Common myeloid progenitor, CD34-positive (primary cell): ENCODE measurements around the gene TMUB2.

ENCODE experiments used
- CTCF ChIA-PET: fragments of 350-600 bp; sonication (Branson Sonifier 250); formaldehyde crosslinking; loops from one replicate; lab custom pipeline; 2021; ENCODE audit warnings: antibody characterized with exemption; lab: Charles Lee
- POLR2A ChIA-PET: fragments of 350-600 bp; sonication (Branson Sonifier 250); formaldehyde crosslinking; loops from one replicate; lab custom pipeline; 2021; ENCODE audit warnings: antibody characterized with exemption; lab: Charles Lee
- DNase-seq, 3 donors: peaks; one replicate each; pipeline versions ENCODE4 v3.0.0 to v3.0.0-alpha.2; 2013
- H3K27ac ChIP-seq, 2 experiments: 1 replicate in 1 of 2; 2 replicates in 1 of 2; pipeline ENCODE4 v1.7.0; 2013; ENCODE audit warnings: inconsistent platforms in 2 of 2, low read length in 2 of 2, mild to moderate bottlenecking in 2 of 2, low read depth in 1 of 2, moderate library complexity in 1 of 2; ENCODE audit not compliant: severe bottlenecking in 2 of 2, insufficient read depth in 1 of 2, poor library complexity in 1 of 2
- H3K27me3 ChIP-seq, 5 experiments: replicated peaks in 2 of 5; 1 replicate in 3 of 5; 2 replicates in 2 of 5; pipeline versions ENCODE4 v1.6.1 to v1.7.0; 2013; ENCODE audit warnings: low read length in 4 of 5, mild to moderate bottlenecking in 2 of 5, moderate library complexity in 2 of 5, inconsistent platforms in 1 of 5; ENCODE audit not compliant: insufficient read depth in 5 of 5, control insufficient read depth in 4 of 5
- H3K36me3 ChIP-seq, 4 experiments: 1 replicate in 2 of 4; 2 replicates in 2 of 4; pipeline versions ENCODE4 v1.6.1 to v1.7.0; 2013; ENCODE audit warnings: low read length in 3 of 4, control low read depth in 1 of 4, mild to moderate bottlenecking in 1 of 4; ENCODE audit not compliant: control insufficient read depth in 4 of 4, insufficient read depth in 4 of 4
- H3K4me1 ChIP-seq, 4 experiments: 1 replicate in 3 of 4; 2 replicates in 1 of 4; pipeline versions ENCODE4 v1.6.1 to v1.7.1; 2013; ENCODE audit warnings: low read length in 3 of 4, mild to moderate bottlenecking in 3 of 4, control low read depth in 1 of 4, inconsistent platforms in 1 of 4, moderate library complexity in 1 of 4; ENCODE audit not compliant: control insufficient read depth in 4 of 4, insufficient read depth in 4 of 4; ENCODE audit errors: control extremely low read depth in 1 of 4
- H3K4me3 ChIP-seq, 7 experiments: 1 replicate in 4 of 7; 2 replicates in 3 of 7; pipeline versions ENCODE4 v1.5.1 to v1.7.0; 2013; ENCODE audit warnings: mild to moderate bottlenecking in 7 of 7, low read length in 6 of 7, moderate library complexity in 6 of 7, inconsistent platforms in 2 of 7, low read depth in 2 of 7, control low read depth in 1 of 7; ENCODE audit not compliant: insufficient read depth in 4 of 7, control insufficient read depth in 1 of 7; ENCODE audit errors: extremely low read depth in 1 of 7
- H3K9me3 ChIP-seq, 5 experiments: 1 replicate in 4 of 5; 2 replicates in 1 of 5; pipeline versions ENCODE4 v1.6.1 to v1.7.1; 2013; ENCODE audit warnings: low read length in 4 of 5, mild to moderate bottlenecking in 2 of 5, inconsistent platforms in 1 of 5, low read depth in 1 of 5, moderate library complexity in 1 of 5; ENCODE audit not compliant: control insufficient read depth in 4 of 5, insufficient read depth in 2 of 5; ENCODE audit errors: control extremely low read depth in 1 of 5
- WGBS: methylation state at CpG from one replicate; pipeline ENCODE4 v1.1.5; 2013; ENCODE audit not compliant: insufficient coverage; 5-methylcytosine and 5-hydroxymethylcytosine counted together

TMUB2 gene

GRCh38 chr17:44200478-44201155, 13.8 kb downstream of the TMUB2 start:
- Histone ChIP-seq H3K27me3 (no peaks in the 10 kb centered on the region), H3K27ac (peak overlapping the region; percentile 61 to 91), H3K4me1 (peaks cover 6 to 49% (median 45%) of the 10 kb centered on the region in 4 experiments), H3K9me3 (no peaks in the 10 kb centered on the region), H3K36me3 (peaks cover 0 to 18% (median 15%) of the 10 kb centered on the region in 4 experiments), H3K4me3 (peak overlapping the region; percentile 64 to 95 (median 80))
- ChIA-PET CTCF (interaction anchor here (1.5 to 3.0 kb wide), 6 partner anchors 9 to 149 kb away, joined by 4 to 25 read pairs (median 8); no protein-coding TSS in a partner anchor), POLR2A (interaction anchor here (0.5 to 1.0 kb wide), 2 partner anchors 130 to 437 kb away, joined by 3 read pairs; no protein-coding TSS in a partner anchor)
- 9% methylated on average over 22 of the region's 36 CpGs for WGBS
- DNase-seq = no peak

GRCh38 chr17:44202756-44203155, 16.0 kb downstream of the TMUB2 start:
- H3K4me1 ChIP-seq = peaks cover 5 to 38% (median 37%) of the 10 kb centered on the region in 4 experiments
- no peaks in the 10 kb centered on the region for H3K9me3 ChIP-seq
- peaks cover 2 to 18% (median 13%) of the 10 kb centered on the region in 4 experiments for H3K36me3 ChIP-seq
- no peak overlapping the region for H3K27ac ChIP-seq
- no peaks in the 10 kb centered on the region for H3K27me3 ChIP-seq
- ChIA-PET CTCF (interaction anchor here (1.4 to 3.6 kb wide), 7 partner anchors 11 to 155 kb away, joined by 3 to 25 read pairs (median 8); partner anchors contain the start of gene GRN), POLR2A (no interaction called here)
- no peak for DNase-seq
- H3K4me3 ChIP-seq = no peak overlapping the region
- WGBS = 74% methylated on average over 4 of the region's 4 CpGs

DNA sequence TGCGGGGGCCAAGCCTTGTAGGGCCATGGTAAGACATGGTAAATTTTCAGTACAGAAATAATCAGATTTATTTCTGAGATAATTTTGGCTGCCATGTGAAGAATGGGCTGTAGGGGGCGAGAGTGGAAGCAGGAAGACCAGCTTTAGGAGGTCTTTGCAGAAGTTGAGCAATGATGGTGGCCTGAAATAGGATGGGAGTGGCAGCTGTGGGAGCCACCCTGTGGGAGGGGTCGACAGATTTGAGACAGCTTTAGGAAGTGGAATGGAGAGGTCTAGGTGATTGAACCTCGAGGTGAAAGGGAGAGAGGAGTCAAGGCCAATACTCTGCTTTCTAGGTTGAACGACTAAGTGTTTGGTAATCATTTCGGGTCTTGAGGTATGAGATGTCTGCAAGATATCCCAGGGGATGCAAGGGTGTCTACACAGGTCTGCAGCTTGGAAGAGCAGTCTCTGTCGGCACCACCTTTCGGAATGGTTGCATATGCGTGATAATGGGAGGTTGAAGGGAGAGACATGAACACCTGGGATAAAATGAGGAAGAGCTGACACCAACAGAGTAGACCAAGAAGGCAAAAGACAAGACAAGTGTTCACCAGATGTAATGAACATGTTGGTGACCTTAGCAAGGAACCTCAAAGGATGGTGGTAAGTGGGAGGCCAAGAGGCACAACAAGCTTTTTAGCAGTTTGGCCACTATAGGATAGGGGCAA, 17.1 kb downstream of the TMUB2 start:
- H3K27me3 ChIP-seq = no peaks in the 10 kb centered on the region
- DNase-seq = peak; percentile 78 to 89 (median 87)
- peak overlapping the region in 1 of 7 experiments; percentile 31 for H3K4me3 ChIP-seq
- WGBS = 63% methylated on average over 9 of the region's 9 CpGs
- CTCF ChIA-PET = interaction anchor here (0.6 to 3.6 kb wide), 21 partner anchors 9 to 329 kb away, joined by 3 to 25 read pairs (median 5); partner anchors contain the start of genes FAM171A2, GRN and SLC25A39
- peaks cover 5 to 28% (median 21%) of the 10 kb centered on the region in 4 experiments for H3K36me3 ChIP-seq
- POLR2A ChIA-PET = interaction anchor here (0.8 kb wide), 1 partner anchor 16 kb away, joined by 3 read pairs; the partner anchor contains the start of gene UBTF
- H3K27ac ChIP-seq = no peak overlapping the region
- H3K9me3 ChIP-seq = no peaks in the 10 kb centered on the region
- H3K4me1 ChIP-seq = peaks cover 4 to 33% (median 28%) of the 10 kb centered on the region in 4 experiments

DNA sequence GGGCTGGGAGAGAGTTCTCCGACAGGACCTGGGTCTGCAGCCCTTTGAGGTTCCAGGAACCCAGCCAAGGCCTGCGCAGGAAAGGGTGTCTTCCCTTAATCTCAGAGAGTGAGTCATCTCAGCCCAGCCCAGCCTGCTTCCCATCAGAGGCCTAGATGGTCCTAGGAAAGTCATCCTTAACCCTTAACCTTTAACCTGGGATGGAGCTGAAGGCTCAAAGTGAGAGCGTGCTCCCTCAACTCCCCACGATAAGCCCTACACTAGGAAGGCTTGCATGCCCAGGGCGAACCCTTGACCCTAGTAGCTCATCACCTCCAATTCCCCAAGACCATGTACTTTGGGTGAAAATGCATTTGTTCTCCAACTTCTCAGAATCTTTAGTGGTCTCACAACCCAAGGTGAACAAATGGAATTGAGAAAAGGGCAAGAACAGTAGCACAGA, 17.7 kb downstream of the TMUB2 start:
- WGBS = 70% methylated on average over 5 of the region's 5 CpGs
- DNase-seq = peak in 1 of 3 donors; percentile 32
- POLR2A ChIA-PET = no interaction called here

GRCh38 chr17:44205962-44206824, 19.4 kb downstream of the TMUB2 start:
- Histone ChIP-seq H3K27ac (no peak overlapping the region), H3K36me3 (peaks cover 6 to 45% (median 37%) of the 10 kb centered on the region in 4 experiments), H3K4me1 (peaks cover under 1 to 39% (median 30%) of the 10 kb centered on the region in 4 experiments), H3K9me3 (no peaks in the 10 kb centered on the region), H3K27me3 (no peaks in the 10 kb centered on the region), H3K4me3 (no peak overlapping the region)
- ChIA-PET CTCF (interaction anchor here (0.9 to 1.4 kb wide), 9 partner anchors 9 to 317 kb away, joined by 3 to 7 read pairs (median 4); no protein-coding TSS in a partner anchor), POLR2A (interaction anchor here (0.6 to 0.7 kb wide), 2 partner anchors 14 to 635 kb away, joined by 3 to 4 read pairs; no protein-coding TSS in a partner anchor)
- WGBS = 63% methylated on average over 9 of the region's 13 CpGs
- peak in 2 of 3 donors; percentile 55 to 60 for DNase-seq

More for the DNA sequence above, 17.7 kb downstream of the TMUB2 start:
- Histone ChIP-seq H3K27ac (no peak overlapping the region), H3K36me3 (peaks cover 5 to 34% (median 26%) of the 10 kb centered on the region in 4 experiments), H3K9me3 (no peaks in the 10 kb centered on the region), H3K4me1 (peaks cover 4 to 33% (median 28%) of the 10 kb centered on the region in 4 experiments), H3K27me3 (no peaks in the 10 kb centered on the region), H3K4me3 (peak overlapping the region in 1 of 7 experiments; percentile 31)
- CTCF ChIA-PET = interaction anchor here (0.9 to 3.6 kb wide), 17 partner anchors 9 to 158 kb away, joined by 3 to 25 read pairs (median 5); partner anchors contain the start of genes FAM171A2, GRN and SLC25A39

DNA sequence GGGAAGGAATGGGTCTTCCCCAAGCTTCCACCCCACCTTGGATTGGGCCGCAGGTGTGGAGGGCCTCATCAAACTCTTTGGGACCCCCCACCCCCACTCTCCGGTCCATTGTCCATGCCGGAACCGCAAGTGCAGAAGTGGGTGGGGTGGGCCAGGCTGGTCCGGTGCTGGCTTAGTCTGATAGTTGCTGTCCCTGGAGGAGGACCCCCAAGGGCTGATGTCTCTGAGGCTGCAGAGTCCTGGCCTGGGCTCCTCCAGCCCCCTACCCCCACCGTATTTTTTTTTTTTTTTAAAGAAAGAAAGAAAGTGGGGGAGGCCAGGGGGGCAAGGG, 20.0 kb downstream of the TMUB2 start:
- Histone ChIP-seq H3K27ac (no peak overlapping the region), H3K9me3 (no peaks in the 10 kb centered on the region), H3K27me3 (no peaks in the 10 kb centered on the region), H3K36me3 (peaks cover 11 to 51% (median 43%) of the 10 kb centered on the region in 4 experiments), H3K4me1 (peaks cover 0 to 37% (median 29%) of the 10 kb centered on the region in 4 experiments), H3K4me3 (no peak overlapping the region)
- CTCF ChIA-PET = interaction anchor here (0.9 to 1.4 kb wide), 7 partner anchors 9 to 317 kb away, joined by 3 to 7 read pairs (median 4); partner anchors contain the start of gene GRN
- POLR2A ChIA-PET = interaction anchor here (0.6 to 0.7 kb wide), 2 partner anchors 15 to 634 kb away, joined by 3 to 4 read pairs; no protein-coding TSS in a partner anchor
- WGBS = 88% methylated on average over 4 of the region's 6 CpGs
- DNase-seq = no peak
